Measurements from ENCODE around the gene CCDC171. TPM values are rescaled to one million over a fixed set of nuclear protein-coding genes. Genes with fewer than 3 reads are reported as not detected.

Gene CCDC171
- total and polyA plus RNA-seq, 2 of the 13 experiments (the other 11 are each of a cell fraction or from before 2014, with no cell fraction given) = 0.95 to 2.5 TPM

- no peak overlapping the region for H3K27ac ChIP-seq (ENCODE audit: extremely low read length, insufficient read depth, low read length)
- no TSS peak for BruUV-seq (replicated peaks)
- no peak overlapping the region for H3K9ac ChIP-seq (ENCODE audit: insufficient read depth, low read depth, low read length)
- DNase-seq (ENCODE audit: low spot score) (no peak), ATAC-seq (no peak), FAIRE-seq (no peak)
- H2AFZ ChIP-seq (ENCODE audit: low read length) = no peak overlapping the region
- TF ChIP-seq ZNF446 (CRISPR knock-in tag; IDR thresholded peaks at IDR 0.05) (no peak), ZNF33A (CRISPR knock-in tag; IDR thresholded peaks at IDR 0.05; ENCODE audit: borderline replicate concordance) (no peak), ADNP (CRISPR knock-in tag; IDR thresholded peaks at IDR 0.05) (no peak), CCAR2 (optimal IDR thresholded peaks at IDR 0.05; ENCODE audit: low read depth, low read length) (no peak), ZNF232 (CRISPR knock-in tag; IDR thresholded peaks at IDR 0.05; ENCODE audit: borderline replicate concordance) (no peak), CREM (IDR thresholded peaks at IDR 0.05) (no peak), CREM (CRISPR knock-in tag; IDR thresholded peaks at IDR 0.05) (no peak), FOXO1 (CRISPR knock-in tag; IDR thresholded peaks at IDR 0.05) (no peak), JUNB (CRISPR knock-in tag; IDR thresholded peaks at IDR 0.05; ENCODE audit: borderline replicate concordance) (no peak), KDM1A (CRISPR knock-in tag; IDR thresholded peaks at IDR 0.05) (no peak), IKZF4 (CRISPR knock-in tag; IDR thresholded peaks at IDR 0.05; ENCODE audit: borderline replicate concordance, low read depth, not compliant biosample characterization) (no peak), IRX3 (CRISPR knock-in tag; IDR thresholded peaks at IDR 0.05; ENCODE audit: borderline replicate concordance, low read depth) (no peak), ZSCAN29 (CRISPR knock-in tag; conservative IDR thresholded peaks at IDR 0.05) (no peak)
- TF ChIP-seq, protein P1, sequence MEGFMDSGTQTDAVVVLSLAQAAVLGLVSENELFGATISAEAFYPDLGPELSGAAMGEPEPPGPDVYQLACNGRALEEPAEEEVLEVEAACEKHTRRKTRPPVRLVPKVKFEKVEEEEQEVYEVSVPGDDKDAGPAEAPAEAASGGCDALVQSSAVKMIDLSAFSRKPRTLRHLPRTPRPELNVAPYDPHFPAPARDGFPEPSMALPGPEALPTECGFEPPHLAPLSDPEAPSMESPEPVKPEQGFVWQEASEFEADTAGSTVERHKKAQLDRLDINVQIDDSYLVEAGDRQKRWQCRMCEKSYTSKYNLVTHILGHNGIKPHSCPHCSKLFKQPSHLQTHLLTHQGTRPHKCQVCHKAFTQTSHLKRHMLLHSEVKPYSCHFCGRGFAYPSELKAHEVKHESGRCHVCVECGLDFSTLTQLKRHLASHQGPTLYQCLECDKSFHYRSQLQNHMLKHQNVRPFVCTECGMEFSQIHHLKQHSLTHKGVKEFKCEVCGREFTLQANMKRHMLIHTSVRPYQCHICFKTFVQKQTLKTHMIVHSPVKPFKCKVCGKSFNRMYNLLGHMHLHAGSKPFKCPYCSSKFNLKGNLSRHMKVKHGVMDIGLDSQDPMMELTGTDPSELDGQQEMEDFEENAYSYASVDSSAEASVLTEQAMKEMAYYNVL (CRISPR knock-in tag; IDR thresholded peaks at IDR 0.05; ENCODE audit: borderline replicate concordance) = no peak
- ChIA-PET POLR2A (no interaction called here), CTCF (ENCODE audit: low intra/inter-chr PET ratio, low total read pairs) (no interaction called here)
- in situ Hi-C loops (cut with HindIII; ENCODE audit: extremely low pct_ligation_motif_present, low pct_unique_long_range_greater_than_20kb) = no loop called here
- no peaks in the 10 kb centered on the region for H3K4me1 ChIP-seq (ENCODE audit: insufficient read depth, low read length)
- H3K4me3 ChIP-seq (replicated peaks in 1 of 3; ENCODE audit: insufficient read depth in 1 of 3, low read depth in 2 of 3, low read length in 3 of 3) = no peak overlapping the region
- no peaks in the 10 kb centered on the region for H3K36me3 ChIP-seq (replicated peaks in 1 of 2; ENCODE audit: control insufficient read depth in 1 of 2, insufficient read depth in 2 of 2, low read length in 2 of 2)
- H3K9me3 ChIP-seq (ENCODE audit: low read length) = no peaks in the 10 kb centered on the region
- H4K20me1 ChIP-seq (ENCODE audit: insufficient read depth, low read length) = no peaks in the 10 kb centered on the region
- H3K4me2 ChIP-seq (ENCODE audit: low read depth, low read length) = no peak overlapping the region
- no peaks in the 10 kb centered on the region for H3K27me3 ChIP-seq (ENCODE audit: control insufficient read depth in 1 of 2, insufficient read depth in 2 of 2, low read length in 2 of 2)
- no peaks in the 10 kb centered on the region for H3K79me2 ChIP-seq (ENCODE audit: insufficient read depth, low read length)
- intact Hi-C loops (cut with micrococcal nuclease; ENCODE audit: unreplicated experiment) = no loop called here
These were observed 290.5 kb downstream of the CCDC171 start for GRCh38 chr9:15843316-15843715.

Measured in HepG2 (cell line).